Melanocyte of skin (primary cell): Measurements from ENCODE around the gene ZNF576. TPM values are rescaled to one million over a fixed set of nuclear protein-coding genes. Genes with fewer than 3 reads are reported as not detected.

Source experiments
- total RNA-seq, 2 donors: library from RNA; depleted of rRNA; stranded (reverse); fragments of >200 nt; gene quantifications; 2 replicates each; pipeline ENCODE4 v1.2.3, GENCODE V29; 2012

The ZNF576 gene, protein sequence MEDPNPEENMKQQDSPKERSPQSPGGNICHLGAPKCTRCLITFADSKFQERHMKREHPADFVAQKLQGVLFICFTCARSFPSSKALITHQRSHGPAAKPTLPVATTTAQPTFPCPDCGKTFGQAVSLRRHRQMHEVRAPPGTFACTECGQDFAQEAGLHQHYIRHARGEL
- total RNA-seq: 10 to 100 TPM; 14.1 to 14.3 TPM

DNA sequence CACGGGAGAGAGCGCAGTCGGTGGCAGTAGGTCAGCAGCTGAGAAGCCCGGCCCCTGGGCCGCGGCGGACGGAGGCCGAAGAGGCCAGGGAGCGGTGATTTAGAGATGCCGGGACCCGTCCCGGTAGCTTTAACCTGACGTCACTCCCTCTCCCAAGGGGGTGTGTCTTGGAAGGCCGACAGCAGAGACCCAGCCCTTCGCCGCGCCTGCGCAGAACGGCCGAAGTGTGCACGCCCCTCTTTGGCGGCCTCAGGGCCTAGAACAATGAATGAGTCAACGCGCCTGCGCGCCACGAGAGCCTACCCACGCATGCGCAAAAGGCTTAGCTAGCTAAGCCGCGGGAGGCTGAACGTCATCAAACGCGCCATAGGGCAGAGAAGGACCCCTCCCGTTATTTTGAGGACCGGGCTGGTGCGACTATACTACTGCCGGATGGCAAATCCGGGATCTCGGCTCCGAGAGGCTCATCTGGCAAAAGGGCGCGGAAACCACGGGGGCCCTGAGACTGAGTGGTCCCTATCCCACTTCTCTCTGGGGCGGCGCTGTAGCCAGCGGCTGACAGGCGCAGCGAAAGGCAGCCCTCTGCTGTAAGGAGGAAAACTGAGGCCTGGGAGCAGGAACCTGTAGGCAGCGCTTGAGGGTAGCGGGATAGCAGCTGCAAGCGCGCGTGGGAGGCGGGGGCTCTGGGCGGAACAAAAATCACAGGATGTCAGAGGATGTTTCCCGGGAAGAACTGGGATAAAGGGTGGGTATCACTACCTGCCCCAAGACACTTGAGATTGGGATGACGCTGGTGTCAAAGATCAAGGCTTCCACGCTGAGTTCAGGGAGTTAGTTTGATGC lies at the start of gene ZNF576, which contains the start of gene IRGQ:
Gene ZNF576, plus strand, starts transcription at position 597 of the 843 bp plus-strand sequence. CDS start 514 bp downstream, outside the sequence.
Gene IRGQ, minus strand, starts transcription at position 136 of the 843 bp plus-strand sequence. CDS start 796 bp downstream, outside the sequence.

DNA sequence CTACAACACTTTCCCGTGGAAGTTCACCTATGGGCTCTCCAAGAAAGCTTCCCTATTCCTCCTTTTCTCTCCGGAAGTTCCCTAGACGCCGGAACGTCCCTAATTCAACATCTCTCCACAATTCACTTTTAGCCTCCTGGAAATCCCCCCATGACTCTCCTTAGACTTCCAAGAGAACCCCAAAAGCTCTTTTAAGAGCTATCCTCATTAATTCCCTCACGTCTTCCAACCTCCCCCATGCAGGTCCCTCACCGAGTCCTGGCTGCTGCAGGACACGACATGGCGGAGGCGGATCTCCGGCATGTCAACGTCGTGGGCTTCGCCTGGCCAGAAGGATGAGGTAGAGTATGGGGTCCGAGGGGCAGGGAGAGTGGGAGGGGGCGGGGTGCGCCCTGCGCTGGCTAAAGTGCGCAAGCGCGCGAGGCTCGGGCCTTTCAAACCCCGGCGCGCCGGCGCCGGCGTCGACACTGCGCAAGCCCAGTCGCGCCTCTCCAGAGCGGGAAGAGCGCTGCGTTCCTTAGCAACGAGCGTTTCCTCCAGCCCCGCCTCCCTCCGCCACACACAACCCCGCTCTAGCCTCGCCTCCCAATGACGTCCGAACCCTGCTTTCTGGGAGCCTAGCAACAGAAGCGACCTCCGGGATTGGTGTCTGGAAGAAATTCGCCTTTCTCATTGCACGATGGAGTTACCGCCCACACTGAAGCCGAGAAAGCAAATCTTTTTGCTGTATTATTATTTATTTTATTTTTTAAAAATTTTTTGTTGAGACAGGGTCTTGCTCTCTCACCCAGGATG lies 21.0 kb upstream of the ZNF576 start, which contains the start of the genes PINLYP and XRCC1:
Gene PINLYP, plus strand, starts transcription at position 646 of the 795 bp plus-strand sequence. CDS start 1,391 bp downstream, outside the sequence.
Gene XRCC1, minus strand, starts transcription at position 372 of the 795 bp plus-strand sequence. Its CDS starts 69 bp downstream, at position 303.

GRCh38 chr19:43611788-43612187 lies 15.4 kb downstream of the ZNF576 start, which contains the start of gene SRRM5:
SRRM5 (plus strand) TSS chr19:43612088; CDS start chr19:43612122, 34 bp downstream.

DNA sequence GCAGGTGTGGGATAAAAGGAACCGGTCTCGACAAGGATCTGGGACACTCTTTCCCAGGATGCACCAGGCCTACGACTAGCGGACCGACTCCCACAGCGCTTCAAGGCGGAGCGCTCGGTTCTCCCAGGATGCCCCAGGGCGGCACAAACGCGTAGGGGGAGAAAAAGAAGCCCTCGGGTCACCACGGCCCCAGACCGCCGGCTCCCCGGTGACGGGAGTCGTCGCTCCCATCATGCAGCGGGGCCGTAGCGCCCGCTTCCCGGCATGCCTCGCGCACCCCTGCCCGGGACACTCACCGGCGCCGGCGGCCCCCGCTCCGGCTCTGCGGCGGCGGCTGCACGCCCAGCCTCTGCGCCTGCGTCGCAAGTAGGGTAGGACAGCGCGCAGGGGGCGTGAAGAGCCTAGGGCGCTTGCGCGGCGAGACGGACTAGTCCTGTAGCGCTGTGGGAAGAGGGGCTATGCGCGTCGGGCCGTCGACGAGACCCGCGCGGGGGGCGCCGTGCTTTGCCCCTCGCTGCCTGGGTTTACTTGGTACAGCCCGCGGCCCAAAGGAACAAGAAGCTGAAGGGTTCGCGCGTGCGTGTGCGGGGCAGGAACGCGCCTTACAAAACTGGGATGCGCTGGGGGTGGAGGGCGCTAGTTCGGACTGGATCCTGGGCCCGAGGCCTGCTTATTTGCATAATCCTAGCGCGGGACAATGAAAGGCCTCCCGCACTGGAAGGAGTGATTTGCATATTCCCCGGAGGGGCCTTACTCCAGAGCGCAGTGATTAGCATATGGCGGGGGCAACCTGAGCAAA lies 23.1 kb downstream of the ZNF576 start, which contains the start of gene ZNF428:
Gene ZNF428, minus strand, starts transcription at position 368 of the 799 bp plus-strand sequence. CDS start 5,325 bp downstream, outside the sequence.

DNA sequence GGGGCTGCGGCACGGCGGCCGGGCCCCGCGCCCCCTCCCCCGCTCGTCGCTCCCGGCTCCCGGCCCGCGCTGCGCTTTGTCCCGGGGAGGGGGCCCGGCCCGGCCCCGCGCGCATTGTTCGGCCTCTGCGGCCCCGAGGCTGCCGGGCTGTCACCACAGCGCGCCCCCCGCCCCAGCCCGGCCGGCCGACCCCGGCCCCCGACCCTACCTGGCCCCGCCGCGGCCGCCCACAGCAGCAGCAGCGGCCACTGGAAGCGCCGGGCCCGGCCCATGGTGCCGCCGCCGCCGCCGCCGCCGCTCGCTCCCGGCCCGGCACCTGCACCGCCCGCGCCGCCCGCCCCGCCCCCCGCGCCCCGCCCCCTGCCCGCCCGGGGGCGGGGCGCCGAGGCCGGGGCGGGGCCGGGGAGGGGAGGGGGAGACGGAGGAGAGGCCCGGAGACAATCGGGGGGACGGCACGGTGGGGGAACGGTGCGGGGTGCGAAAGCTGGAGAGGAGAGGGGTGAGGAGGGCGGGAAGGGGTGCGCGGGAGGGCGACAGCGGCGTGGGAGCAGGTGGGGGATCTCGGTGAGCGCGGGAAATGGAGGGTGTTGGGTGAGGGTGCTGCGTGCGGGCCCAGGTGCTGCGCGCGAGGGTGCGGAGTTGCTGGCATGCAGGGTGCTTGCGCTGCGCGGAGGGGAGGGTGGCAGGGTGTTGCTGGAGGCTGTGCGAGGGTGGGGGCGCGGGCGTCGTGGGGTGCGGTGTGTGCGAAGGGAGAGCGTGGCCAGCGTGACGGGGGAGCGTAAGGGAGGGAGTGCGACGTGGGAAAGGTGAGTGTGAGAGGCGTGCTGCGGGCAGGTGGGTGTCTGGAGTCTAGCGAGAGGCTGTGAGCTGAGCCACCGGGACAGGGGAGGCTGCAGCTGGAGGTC lies 43.4 kb downstream of the ZNF576 start, which contains the start of gene CADM4:
Gene CADM4, minus strand, starts transcription at position 332 of the 905 bp plus-strand sequence. Its CDS starts 60 bp downstream, at position 272.

Other genes with a start within 250 kb of the ZNF576 start
- not detected for gene CD177, start 242.9 kb upstream of the ZNF576 start, total RNA-seq
- not detected for gene TEX101, start 181.7 kb upstream of the ZNF576 start, total RNA-seq
- gene LYPD3, start 131.0 kb upstream of the ZNF576 start, total RNA-seq: 1 to 10 TPM in 1 of 2 donors, under 1 TPM in 1; 0.67 to 1.4 TPM
- 10 to 100 TPM in 1 of 2 donors, 1 to 10 TPM in 1; 8.0 to 15.8 TPM for gene PHLDB3, start 91.8 kb upstream of the ZNF576 start, total RNA-seq
- 10 to 100 TPM; 64.4 to 66.3 TPM for gene ETHE1, start 69.4 kb upstream of the ZNF576 start, total RNA-seq
- gene ZNF575, start 63.4 kb upstream of the ZNF576 start, total RNA-seq: under 1 TPM in 1 of 2 donors, not detected in 1; 0.34 TPM
- 10 to 100 TPM; 22.0 to 30.3 TPM for gene XRCC1, start 21.1 kb upstream of the ZNF576 start, total RNA-seq
- 1 to 10 TPM; 5.5 to 6.3 TPM for gene PINLYP, start 20.8 kb upstream of the ZNF576 start, total RNA-seq
- 10 to 100 TPM; 27.0 to 29.3 TPM for gene IRGQ, start 461 bp upstream of the ZNF576 start, total RNA-seq
- gene SRRM5, start 15.5 kb downstream of the ZNF576 start, total RNA-seq: not detected
- 10 to 100 TPM; 23.6 to 32.0 TPM for gene ZNF428, start 23.0 kb downstream of the ZNF576 start, total RNA-seq
- gene CADM4, start 43.3 kb downstream of the ZNF576 start, total RNA-seq: 1 to 10 TPM; 4.7 to 5.9 TPM
- gene PLAUR, start 73.6 kb downstream of the ZNF576 start, total RNA-seq: 10 to 100 TPM in 1 of 2 donors, 1 to 10 TPM in 1; 6.5 to 38.6 TPM
- not detected for gene IRGC, start 119.5 kb downstream of the ZNF576 start, total RNA-seq
- 1 to 10 TPM; 8.9 to 9.0 TPM for gene SMG9, start 158.4 kb downstream of the ZNF576 start, total RNA-seq
- gene KCNN4, start 184.4 kb downstream of the ZNF576 start, total RNA-seq: 1 to 10 TPM in 1 of 2 donors, under 1 TPM in 1; 0.34 to 5.0 TPM
- 1 to 10 TPM; 1.0 to 3.0 TPM for gene LYPD5, start 205.9 kb downstream of the ZNF576 start, total RNA-seq
- 1 to 10 TPM; 6.5 to 9.3 TPM for gene ZNF283, start 230.7 kb downstream of the ZNF576 start, total RNA-seq